ENCODE measurements around the gene ZMYND8. TPM values are rescaled to one million over a fixed set of nuclear protein-coding genes. Genes with fewer than 3 reads are reported as not detected.
A peak's percentile ranks its signal among the peaks of the same experiment; 100 is the strongest.

The ZMYND8 gene
- total RNA-seq, 1 experiment from 2014 or later, result 50.7 TPM

DNA sequence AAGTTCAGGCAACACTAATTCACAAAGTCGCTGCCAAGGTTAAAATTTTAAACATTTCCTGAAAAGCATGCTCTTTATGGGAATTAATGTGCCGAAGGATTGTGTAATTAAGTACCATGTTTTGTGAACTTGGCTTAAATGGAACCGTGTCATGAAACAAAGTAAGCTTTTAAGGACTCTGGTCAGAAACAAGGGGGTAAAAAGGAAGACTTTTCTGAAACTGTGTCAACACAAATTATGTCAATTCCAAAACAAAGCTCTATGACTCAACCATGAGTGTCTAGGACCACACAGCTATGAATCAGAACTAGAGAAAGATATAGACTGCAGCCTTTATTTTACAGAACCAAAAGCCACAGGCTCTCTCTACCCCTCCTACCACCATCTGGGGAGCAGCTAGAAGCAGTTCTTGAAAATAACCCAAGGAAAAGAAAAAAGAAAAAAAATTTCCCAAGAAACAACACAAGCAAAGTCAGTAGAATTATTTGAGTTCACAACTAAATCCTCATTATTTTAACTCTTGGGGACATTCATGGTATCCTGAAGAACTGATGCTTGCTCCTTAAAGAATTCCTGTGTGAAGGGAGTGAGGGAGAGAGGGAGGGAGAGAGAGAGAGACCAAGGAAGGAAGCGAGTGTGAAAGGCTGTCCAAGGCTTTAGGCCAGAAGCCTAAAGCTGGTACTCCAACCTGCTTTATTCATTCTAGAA is 81.9 kb downstream of the ZMYND8 start:
- Histone ChIP-seq H3K27me3 (ENCODE audit: control insufficient read depth, insufficient read depth, low read length) (no peaks in the 10 kb centered on the region), H3K9me3 (ENCODE audit: control insufficient read depth, insufficient read depth, low read depth, low read length) (no peaks in the 10 kb centered on the region), H3K36me3 (ENCODE audit: control insufficient read depth, insufficient read depth, low read length) (peaks cover 4% of the 10 kb centered on the region; the same call in 1 of the 2 replicates), H3K4me1 (ENCODE audit: control insufficient read depth, insufficient read depth, low read length) (peaks cover 53% of the 10 kb centered on the region), H3K27ac (ENCODE audit: low read length) (peak overlapping the region; percentile 97), H3K4me3 (ENCODE audit: low read depth in 2 of 2, low read length in 2 of 2) (no peak overlapping the region)
- ATAC-seq (peak; percentile 95), DNase-seq (ENCODE audit: low read depth, low spot score) (peak; percentile 73)
- intact Hi-C loops (cut with micrococcal nuclease; ENCODE audit: unreplicated experiment) (loop anchor here (10.0 kb wide), 2 partner anchors 60 to 230 kb away; partner anchors contain the start of gene NCOA3), in situ Hi-C loops (cut with HindIII; ENCODE audit: low pct_unique_long_range_greater_than_20kb, low sequenced_read_pairs) (no loop called here)
- BruUV-seq (replicated peaks), result TSS peak; percentile 48
- POLR2A ChIA-PET, result interaction anchor here (0.5 to 1.0 kb wide), 7 partner anchors 43 to 735 kb away, joined by 3 to 6 read pairs (median 5); partner anchors contain the start of gene ZMYND8
- CTCF ChIA-PET, result interaction anchor here (0.5 to 5.9 kb wide), 5 partner anchors 10 to 112 kb away, joined by 3 to 97 read pairs (median 3); no protein-coding TSS in a partner anchor
- no peak for TF ChIP-seq TCF7L2 (IDR thresholded peaks at IDR 0.05; ENCODE audit: low read depth, low read length)
- TF ChIP-seq CTCF (IDR thresholded peaks at IDR 0.05), result no peak
- no peak for TF ChIP-seq SIN3A (IDR thresholded peaks at IDR 0.05; ENCODE audit: borderline replicate concordance, insufficient read depth, low read depth, low read length)
- TF ChIP-seq, protein P1, sequence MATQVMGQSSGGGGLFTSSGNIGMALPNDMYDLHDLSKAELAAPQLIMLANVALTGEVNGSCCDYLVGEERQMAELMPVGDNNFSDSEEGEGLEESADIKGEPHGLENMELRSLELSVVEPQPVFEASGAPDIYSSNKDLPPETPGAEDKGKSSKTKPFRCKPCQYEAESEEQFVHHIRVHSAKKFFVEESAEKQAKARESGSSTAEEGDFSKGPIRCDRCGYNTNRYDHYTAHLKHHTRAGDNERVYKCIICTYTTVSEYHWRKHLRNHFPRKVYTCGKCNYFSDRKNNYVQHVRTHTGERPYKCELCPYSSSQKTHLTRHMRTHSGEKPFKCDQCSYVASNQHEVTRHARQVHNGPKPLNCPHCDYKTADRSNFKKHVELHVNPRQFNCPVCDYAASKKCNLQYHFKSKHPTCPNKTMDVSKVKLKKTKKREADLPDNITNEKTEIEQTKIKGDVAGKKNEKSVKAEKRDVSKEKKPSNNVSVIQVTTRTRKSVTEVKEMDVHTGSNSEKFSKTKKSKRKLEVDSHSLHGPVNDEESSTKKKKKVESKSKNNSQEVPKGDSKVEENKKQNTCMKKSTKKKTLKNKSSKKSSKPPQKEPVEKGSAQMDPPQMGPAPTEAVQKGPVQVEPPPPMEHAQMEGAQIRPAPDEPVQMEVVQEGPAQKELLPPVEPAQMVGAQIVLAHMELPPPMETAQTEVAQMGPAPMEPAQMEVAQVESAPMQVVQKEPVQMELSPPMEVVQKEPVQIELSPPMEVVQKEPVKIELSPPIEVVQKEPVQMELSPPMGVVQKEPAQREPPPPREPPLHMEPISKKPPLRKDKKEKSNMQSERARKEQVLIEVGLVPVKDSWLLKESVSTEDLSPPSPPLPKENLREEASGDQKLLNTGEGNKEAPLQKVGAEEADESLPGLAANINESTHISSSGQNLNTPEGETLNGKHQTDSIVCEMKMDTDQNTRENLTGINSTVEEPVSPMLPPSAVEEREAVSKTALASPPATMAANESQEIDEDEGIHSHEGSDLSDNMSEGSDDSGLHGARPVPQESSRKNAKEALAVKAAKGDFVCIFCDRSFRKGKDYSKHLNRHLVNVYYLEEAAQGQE (IDR thresholded peaks at IDR 0.05; ENCODE audit: insufficient read depth in 1 of 2, low read depth in 2 of 2, low read length in 1 of 2), result no peak
- TF ChIP-seq POLR2AphosphoS5 (IDR thresholded peaks at IDR 0.05; ENCODE audit: low read depth, low read length), result no peak; the same call in 1 of the 2 replicates

DNA sequence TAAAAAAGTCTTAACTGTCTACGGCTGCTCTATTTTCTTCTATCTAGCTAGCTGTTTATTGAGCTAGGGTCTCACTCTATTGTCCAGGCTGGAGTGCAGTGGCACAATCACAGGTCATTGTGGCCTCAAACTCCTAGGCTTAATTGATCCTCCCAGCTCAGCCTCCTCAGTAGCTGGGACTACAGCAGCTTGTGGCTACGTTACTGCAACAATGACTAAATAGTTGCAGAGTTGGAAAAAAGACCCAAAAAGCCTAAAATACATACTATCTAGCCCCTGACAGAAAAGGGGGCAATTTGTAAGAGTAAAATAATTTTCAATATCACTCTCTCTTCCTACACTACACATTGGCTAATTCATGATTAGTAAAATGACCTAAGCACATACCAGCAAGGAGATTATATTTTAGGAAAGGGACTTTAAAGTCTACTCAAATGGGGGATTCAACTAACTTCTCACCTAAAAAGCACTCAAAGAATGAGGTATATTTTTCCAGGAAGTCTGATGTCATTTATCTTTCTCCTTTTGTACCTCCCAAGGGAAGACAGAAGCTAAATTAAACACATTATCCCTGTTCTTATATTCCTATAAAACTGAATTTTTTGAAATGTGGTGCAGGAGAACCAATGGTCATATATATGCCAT is 82.8 kb downstream of the ZMYND8 start:
- TF ChIP-seq TCF7L2 (IDR thresholded peaks at IDR 0.05; ENCODE audit: low read depth, low read length) (no peak), SIN3A (IDR thresholded peaks at IDR 0.05; ENCODE audit: borderline replicate concordance, insufficient read depth, low read depth, low read length) (no peak), POLR2AphosphoS5 (IDR thresholded peaks at IDR 0.05; ENCODE audit: low read depth, low read length) (no peak), CTCF (IDR thresholded peaks at IDR 0.05) (no peak)
- TF ChIP-seq, protein P1 (IDR thresholded peaks at IDR 0.05; ENCODE audit: insufficient read depth in 1 of 2, low read depth in 2 of 2, low read length in 1 of 2), result no peak
- intact Hi-C loops (cut with micrococcal nuclease; ENCODE audit: unreplicated experiment), result loop anchor here (10.0 kb wide), 2 partner anchors 61 to 231 kb away; partner anchors contain the start of gene NCOA3
- peak overlapping the region; percentile 97 for H3K27ac ChIP-seq (ENCODE audit: low read length)
- BruUV-seq (replicated peaks), result no TSS peak
- no peaks in the 10 kb centered on the region for H3K27me3 ChIP-seq (ENCODE audit: control insufficient read depth, insufficient read depth, low read length)
- H3K36me3 ChIP-seq (ENCODE audit: control insufficient read depth, insufficient read depth, low read length), result peaks cover 4% of the 10 kb centered on the region; the same call in 1 of the 2 replicates
- no peaks in the 10 kb centered on the region for H3K9me3 ChIP-seq (ENCODE audit: control insufficient read depth, insufficient read depth, low read depth, low read length)
- CTCF ChIA-PET, result interaction anchor here (0.6 to 5.9 kb wide), 8 partner anchors 11 to 109 kb away, joined by 3 to 97 read pairs (median 4); partner anchors contain the start of gene ZMYND8
- H3K4me1 ChIP-seq (ENCODE audit: control insufficient read depth, insufficient read depth, low read length), result peaks cover 54% of the 10 kb centered on the region
- POLR2A ChIA-PET, result interaction anchor here (0.5 to 1.0 kb wide), 5 partner anchors 44 to 110 kb away, joined by 3 to 5 read pairs (median 4); partner anchors contain the start of gene ZMYND8
- in situ Hi-C loops (cut with HindIII; ENCODE audit: low pct_unique_long_range_greater_than_20kb, low sequenced_read_pairs), result no loop called here
- ATAC-seq, result no peak
- no peak overlapping the region for H3K4me3 ChIP-seq (ENCODE audit: low read depth in 2 of 2, low read length in 2 of 2)
- no peak for DNase-seq (ENCODE audit: low read depth, low spot score)

All from Panc1 (cell line).